Kidney epithelial cell (primary cell): Measurements from ENCODE around the gene BPTF. TPM values are rescaled to one million over a fixed set of nuclear protein-coding genes. Genes with fewer than 3 reads are reported as not detected.
"Not testable (repeated sequence)": the region's sequence is repeated elsewhere in the genome, so short reads cannot be mapped to it uniquely, and the experiment has no call there.

ENCODE experiments used
- DNase-seq: peaks from one replicate; pipeline ENCODE4 v3.0.0-alpha.2; 2010; ENCODE audit warnings: low read depth
- H3K27me3 ChIP-seq: 2 replicates; pipeline ENCODE4 v1.6.0; 2011; ENCODE audit warnings: low read length; ENCODE audit not compliant: control insufficient read depth, insufficient read depth
- H3K36me3 ChIP-seq: 2 replicates; pipeline ENCODE4 v1.5.1; 2011; ENCODE audit warnings: low read length; ENCODE audit not compliant: control insufficient read depth, insufficient read depth
- H3K4me3 ChIP-seq: 2 replicates; pipeline ENCODE4 v1.5.1; 2011; ENCODE audit warnings: low read depth, mild to moderate bottlenecking, control low read depth, low read length
- CTCF ChIP-seq: IDR thresholded peaks from 2 replicates; pipeline ENCODE4 v1.5.1; 2011; ENCODE audit warnings: mild to moderate bottlenecking, moderate library complexity, low read length, control low read depth, inconsistent platforms; ENCODE audit not compliant: insufficient read depth, poor library complexity, severe bottlenecking
- total RNA-seq: library from RNA; depleted of rRNA; stranded (reverse); fragments of >200 nt; gene quantifications from 2 replicates; pipeline ENCODE4 v1.2.3, GENCODE V29; 2015

Gene BPTF
- total RNA-seq, 1 donor from 2014 or later: 41.3 TPM

GRCh38 chr17:67912656-67913055 is 87.4 kb downstream of the BPTF start:
- peaks cover 1% of the 10 kb centered on the region for H3K36me3 ChIP-seq
- H3K27me3 ChIP-seq: no peaks in the 10 kb centered on the region
- TF ChIP-seq CTCF: no peak
- no peak for DNase-seq
- H3K4me3 ChIP-seq: no peak overlapping the region

DNA sequence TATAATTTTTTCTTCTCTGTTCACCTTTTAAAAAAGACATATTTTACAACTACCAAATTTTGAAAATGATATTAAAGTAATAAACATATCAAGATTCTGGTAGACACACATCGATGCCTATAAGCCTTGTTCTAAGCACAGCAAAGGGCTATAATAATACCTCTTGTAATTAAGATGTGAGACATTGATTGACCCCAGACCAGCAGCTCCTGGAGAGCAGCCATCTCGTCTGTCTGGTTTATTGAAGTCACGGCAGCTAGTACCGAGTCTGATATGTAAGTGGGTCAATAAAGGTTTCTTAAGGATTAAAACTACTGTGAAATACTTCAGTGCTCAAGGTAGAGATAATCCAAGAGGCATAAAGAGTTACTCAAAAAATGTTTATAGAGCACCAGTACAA is 94.9 kb downstream of the BPTF start:
- no peak for TF ChIP-seq CTCF
- H3K4me3 ChIP-seq: no peak overlapping the region
- H3K27me3 ChIP-seq: no peaks in the 10 kb centered on the region
- DNase-seq: no peak
- H3K36me3 ChIP-seq: no peaks in the 10 kb centered on the region

DNA sequence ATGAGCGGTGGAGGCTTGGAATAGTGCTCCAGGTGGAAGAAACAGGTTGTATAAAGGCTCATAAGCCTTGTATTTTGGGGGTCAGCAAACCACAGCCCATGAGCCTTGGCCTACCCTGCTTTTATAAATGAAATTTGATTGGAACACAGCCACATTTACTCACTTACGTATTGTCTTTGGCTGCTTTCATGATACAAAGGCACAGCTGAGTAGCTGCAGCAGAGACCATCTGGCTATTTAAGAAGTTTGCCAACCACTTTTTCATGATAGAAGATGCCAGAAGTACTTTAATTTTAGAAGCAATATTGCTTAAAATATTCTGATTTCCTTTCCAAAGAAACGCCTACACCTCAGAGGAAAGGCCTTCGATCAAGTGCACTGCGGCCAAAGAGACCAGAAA is 97.2 kb downstream of the BPTF start:
- H3K36me3 ChIP-seq: no peaks in the 10 kb centered on the region
- no peak for TF ChIP-seq CTCF
- no peak overlapping the region for H3K4me3 ChIP-seq
- DNase-seq: no peak
- no peaks in the 10 kb centered on the region for H3K27me3 ChIP-seq

DNA sequence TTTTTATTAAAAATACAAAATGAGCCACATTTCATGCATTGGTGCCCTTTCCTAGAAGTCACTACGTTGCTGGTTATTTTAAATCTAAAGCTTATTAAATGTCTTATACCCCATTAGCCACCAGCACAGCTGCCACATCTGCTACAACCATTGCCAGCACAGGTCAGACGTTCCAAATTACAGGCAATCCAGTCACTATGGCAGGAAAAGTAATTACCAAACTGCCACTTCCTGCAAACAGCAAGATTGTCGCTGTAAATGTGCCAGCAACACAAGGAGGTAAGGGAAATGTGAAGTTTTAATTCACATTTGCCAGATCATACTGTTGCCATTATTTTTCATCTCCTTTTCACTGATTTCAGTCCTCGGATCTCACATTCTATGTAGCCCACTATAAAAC is 103.5 kb downstream of the BPTF start:
- DNase-seq, H3K27me3 ChIP-seq, H3K4me3 ChIP-seq, H3K36me3 ChIP-seq: not testable (repeated sequence)

DNA sequence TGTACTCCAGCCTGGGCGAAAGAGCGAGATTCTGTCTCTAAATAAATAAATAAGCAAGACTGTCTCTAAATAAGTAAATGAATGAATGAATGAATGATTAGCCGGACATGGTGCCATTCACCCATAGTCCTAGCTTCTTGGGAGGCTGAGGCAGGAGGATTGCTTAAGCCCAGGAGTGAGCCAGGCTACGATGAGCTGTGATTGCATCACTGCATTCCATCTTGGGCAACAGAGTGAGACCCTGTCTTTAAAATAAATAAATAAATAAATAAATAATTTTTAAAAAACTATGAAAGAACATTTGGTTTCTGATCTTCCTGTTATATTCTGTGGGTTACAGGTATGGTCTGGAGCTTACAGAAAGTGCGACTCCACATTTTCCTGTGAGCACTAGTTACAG is 105.9 kb downstream of the BPTF start:
- no peaks in the 10 kb centered on the region for H3K27me3 ChIP-seq
- no peak for TF ChIP-seq CTCF
- no peak for DNase-seq
- H3K36me3 ChIP-seq: no peaks in the 10 kb centered on the region
- no peak overlapping the region for H3K4me3 ChIP-seq

GRCh38 chr17:67942810-67943209 is 117.5 kb downstream of the BPTF start:
- H3K4me3 ChIP-seq: no peak overlapping the region
- no peaks in the 10 kb centered on the region for H3K27me3 ChIP-seq
- peak; percentile 39 for TF ChIP-seq CTCF
- no peak for DNase-seq
- H3K36me3 ChIP-seq: peaks cover 2% of the 10 kb centered on the region
